Measurements from ENCODE around the gene RASSF5.

GRCh38 chr1:206480211-206480610, 27.1 kb upstream of the RASSF5 start:
- no peak for TF ChIP-seq CTCF (IDR thresholded peaks at IDR 0.05)
- TF ChIP-seq POLR2A (IDR thresholded peaks at IDR 0.05) = no peak
